IPS-20b (cell line): ENCODE measurements around the gene F7.

Source experiments
- H3K27ac ChIP-seq: one replicate; pipeline ENCODE4 v1.5.1; 2013; ENCODE audit warnings: low read length
- H3K27me3 ChIP-seq: 2 replicates; pipeline ENCODE4 v1.6.1; 2013; ENCODE audit warnings: mild to moderate bottlenecking, low read length, inconsistent platforms; ENCODE audit not compliant: insufficient read depth
- H3K36me3 ChIP-seq: 2 replicates; pipeline ENCODE4 v1.6.1; 2013; ENCODE audit warnings: low read depth, mild to moderate bottlenecking, inconsistent platforms, low read length, moderate library complexity; ENCODE audit not compliant: insufficient read depth
- H3K4me1 ChIP-seq: 2 replicates; pipeline ENCODE4 v1.6.1; 2013; ENCODE audit warnings: mild to moderate bottlenecking, control low read depth, inconsistent platforms, low read length, moderate library complexity; ENCODE audit not compliant: insufficient read depth
- H3K4me3 ChIP-seq: 2 replicates; pipeline ENCODE4 v1.5.1; 2013; ENCODE audit warnings: mild to moderate bottlenecking, low read length, inconsistent platforms
- H3K9ac ChIP-seq: 2 replicates; pipeline ENCODE4 v1.6.1; 2013; ENCODE audit warnings: low read depth, mild to moderate bottlenecking, inconsistent platforms, low read length, moderate library complexity
- H3K9me3 ChIP-seq: 2 replicates; pipeline ENCODE4 v1.6.1; 2013; ENCODE audit warnings: mild to moderate bottlenecking, low read depth, low read length, inconsistent platforms; ENCODE audit not compliant: insufficient read depth

F7 gene

DNA sequence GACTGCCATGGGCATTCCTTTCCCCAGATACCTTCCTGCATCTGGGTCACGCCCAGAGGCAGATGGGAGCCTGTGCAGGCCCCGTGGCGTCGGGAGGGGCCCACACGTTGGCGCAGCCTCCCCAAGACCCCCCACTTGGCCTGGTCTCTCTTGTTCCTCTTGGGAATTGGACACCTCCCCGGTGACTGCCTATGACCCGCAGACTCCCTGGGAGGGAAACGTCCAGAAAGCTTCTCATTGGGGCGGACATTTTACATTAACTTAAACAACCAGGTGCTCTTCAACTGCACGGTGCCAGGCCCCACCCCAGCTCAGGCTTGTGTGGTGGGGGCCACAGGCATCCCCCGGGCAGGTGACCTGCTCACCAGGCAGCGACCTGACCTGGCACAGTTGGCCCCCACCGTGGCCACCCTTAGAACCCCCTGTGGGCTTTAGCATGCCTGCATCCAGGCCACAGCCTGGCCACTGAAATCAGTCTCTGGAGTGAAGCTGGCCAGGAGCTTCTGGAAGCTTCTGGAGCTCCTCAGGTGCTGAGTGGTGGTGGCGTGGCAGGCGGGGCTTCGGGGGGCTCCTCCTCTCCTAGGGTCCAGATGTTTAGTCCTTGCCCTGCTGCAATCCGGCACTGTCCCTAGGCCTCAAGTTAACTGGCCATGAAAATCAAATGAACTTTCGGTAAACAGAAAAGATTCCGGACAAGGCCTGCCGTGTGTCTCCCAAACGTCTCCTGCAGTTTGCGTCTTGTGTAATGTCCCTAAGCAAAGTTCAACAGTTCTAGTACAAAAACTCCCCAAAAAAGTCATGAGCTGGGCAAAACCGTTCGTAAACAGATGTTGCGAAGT, 44.3 kb downstream of the F7 start:
- no peak overlapping the region for H3K4me3 ChIP-seq
- H3K27me3 ChIP-seq = peaks cover 28% of the 10 kb centered on the region
- no peak overlapping the region for H3K9ac ChIP-seq
- H3K36me3 ChIP-seq = no peaks in the 10 kb centered on the region
- no peak overlapping the region for H3K27ac ChIP-seq
- peaks cover 7% of the 10 kb centered on the region; the same call in 1 of the 2 replicates for H3K4me1 ChIP-seq
- no peaks in the 10 kb centered on the region for H3K9me3 ChIP-seq

DNA sequence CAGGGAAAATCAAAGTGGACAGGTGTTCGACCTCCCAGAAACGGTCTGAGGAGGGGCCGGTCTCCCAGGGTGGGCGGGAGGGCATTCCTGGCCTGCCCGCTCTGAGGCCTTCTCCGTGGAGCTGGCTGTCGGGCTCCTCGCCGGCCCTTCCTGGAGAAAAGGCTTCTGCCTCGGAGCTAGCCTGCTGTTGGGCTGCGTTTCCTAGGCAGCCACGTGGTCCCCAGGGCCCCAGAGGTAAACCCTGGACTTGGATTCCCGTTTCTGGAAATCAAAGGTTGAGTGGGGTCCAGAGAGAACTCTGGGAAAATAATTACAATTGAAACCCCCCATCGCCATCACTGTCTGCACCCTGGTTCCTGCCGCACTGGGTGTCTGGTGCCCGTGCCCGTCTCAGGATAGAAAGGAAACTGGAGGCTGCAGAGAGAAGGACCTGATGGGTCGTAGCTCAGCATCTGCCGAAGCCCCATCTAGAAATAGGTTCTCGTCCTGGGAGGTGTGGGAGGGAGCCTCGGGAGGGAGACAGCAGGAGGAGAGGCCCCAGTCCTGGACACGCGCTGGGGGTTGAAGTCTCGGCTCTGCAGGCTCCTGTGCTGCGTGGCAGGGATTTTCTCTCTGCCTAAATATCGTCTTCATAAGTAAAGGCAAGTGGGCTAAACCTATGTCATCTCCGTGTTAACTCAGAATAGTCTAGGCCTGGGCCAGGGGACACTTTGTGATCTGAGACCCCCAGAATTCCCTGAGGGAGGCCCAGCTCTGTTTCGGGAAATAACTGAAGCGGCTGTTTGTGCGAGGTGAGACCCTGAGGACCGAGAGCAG, 45.2 kb downstream of the F7 start:
- Histone ChIP-seq H3K9ac (no peak overlapping the region), H3K4me1 (peaks cover 7% of the 10 kb centered on the region; the same call in 1 of the 2 replicates)

DNA sequence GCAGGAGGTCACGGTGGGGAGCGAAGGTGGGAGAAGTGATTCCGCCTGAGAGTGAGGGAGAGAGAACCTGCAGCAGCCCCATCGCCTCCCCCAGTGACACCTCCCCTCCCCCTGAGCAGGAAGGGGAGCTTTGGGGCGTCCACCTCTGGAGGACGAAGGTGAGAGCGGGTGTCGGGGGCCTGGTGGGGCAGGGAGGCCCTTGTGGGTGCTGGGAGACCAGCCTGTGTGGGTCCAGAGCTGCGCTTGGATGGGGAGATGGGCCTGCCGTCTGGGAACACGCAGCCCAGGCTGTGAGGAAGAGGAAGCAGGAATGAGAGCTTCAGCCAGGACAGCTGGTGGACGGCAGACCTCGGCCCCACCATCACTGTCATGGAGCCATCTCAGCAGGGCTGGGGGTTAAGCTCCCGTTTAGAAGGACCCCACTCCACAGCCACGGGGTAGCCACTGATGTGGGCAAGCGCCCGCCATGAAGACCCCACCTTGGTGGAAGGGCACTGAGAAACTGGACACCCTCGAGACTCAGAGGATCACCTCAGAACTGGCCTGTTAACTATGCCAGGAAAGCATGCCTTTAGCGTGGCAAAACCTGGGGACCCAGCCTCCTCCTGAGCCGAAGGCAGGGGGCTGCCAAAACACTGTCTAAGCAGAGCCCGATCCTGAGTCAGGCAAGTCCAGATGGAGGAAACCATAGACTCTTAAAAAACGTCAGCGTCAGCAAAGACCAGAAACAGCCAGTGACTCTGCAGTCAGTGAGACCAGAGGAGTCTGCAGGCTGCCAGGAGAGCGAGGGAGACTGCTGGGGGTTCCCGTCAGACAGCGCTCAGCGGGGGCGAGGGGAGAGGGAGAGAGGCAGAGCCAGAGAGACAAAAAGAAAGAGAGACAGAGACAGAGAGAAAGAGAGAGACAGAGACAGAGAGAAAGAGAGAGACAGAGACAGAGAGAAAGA, 46.4 kb downstream of the F7 start:
- Histone ChIP-seq H3K4me1 (peaks cover 7% of the 10 kb centered on the region; the same call in 1 of the 2 replicates), H3K4me3 (peak overlapping the region; percentile 67; the same call in 1 of the 2 replicates), H3K27me3 (peaks cover 28% of the 10 kb centered on the region), H3K9ac (no peak overlapping the region), H3K36me3 (no peaks in the 10 kb centered on the region), H3K27ac (no peak overlapping the region), H3K9me3 (no peaks in the 10 kb centered on the region)

More for the DNA sequence above, 45.2 kb downstream of the F7 start:
- no peaks in the 10 kb centered on the region for H3K9me3 ChIP-seq
- peaks cover 28% of the 10 kb centered on the region for H3K27me3 ChIP-seq
- H3K4me3 ChIP-seq = no peak overlapping the region
- no peak overlapping the region for H3K27ac ChIP-seq
- H3K36me3 ChIP-seq = no peaks in the 10 kb centered on the region

DNA sequence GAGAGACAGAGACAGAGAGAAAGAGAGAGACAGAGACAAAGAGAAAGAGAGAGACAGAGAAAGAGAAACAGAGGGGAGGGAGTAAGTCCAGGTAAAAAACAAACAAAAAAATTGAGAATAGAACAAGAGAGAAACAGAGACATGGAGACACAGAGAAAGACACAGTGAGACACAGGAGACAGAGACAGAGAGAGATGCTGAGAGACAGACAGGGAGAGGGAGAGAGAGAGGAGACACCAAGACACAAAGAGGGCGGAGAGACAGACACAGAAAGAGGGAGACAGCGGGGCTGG, 47.0 kb downstream of the F7 start:
- Histone ChIP-seq H3K9me3 (no peaks in the 10 kb centered on the region), H3K36me3 (no peaks in the 10 kb centered on the region), H3K4me1 (peaks cover 7% of the 10 kb centered on the region; the same call in 1 of the 2 replicates), H3K27me3 (peaks cover 28% of the 10 kb centered on the region), H3K4me3 (peak overlapping the region; percentile 67), H3K9ac (peak overlapping the region; percentile 40; the same call in 1 of the 2 replicates), H3K27ac (no peak overlapping the region)

DNA sequence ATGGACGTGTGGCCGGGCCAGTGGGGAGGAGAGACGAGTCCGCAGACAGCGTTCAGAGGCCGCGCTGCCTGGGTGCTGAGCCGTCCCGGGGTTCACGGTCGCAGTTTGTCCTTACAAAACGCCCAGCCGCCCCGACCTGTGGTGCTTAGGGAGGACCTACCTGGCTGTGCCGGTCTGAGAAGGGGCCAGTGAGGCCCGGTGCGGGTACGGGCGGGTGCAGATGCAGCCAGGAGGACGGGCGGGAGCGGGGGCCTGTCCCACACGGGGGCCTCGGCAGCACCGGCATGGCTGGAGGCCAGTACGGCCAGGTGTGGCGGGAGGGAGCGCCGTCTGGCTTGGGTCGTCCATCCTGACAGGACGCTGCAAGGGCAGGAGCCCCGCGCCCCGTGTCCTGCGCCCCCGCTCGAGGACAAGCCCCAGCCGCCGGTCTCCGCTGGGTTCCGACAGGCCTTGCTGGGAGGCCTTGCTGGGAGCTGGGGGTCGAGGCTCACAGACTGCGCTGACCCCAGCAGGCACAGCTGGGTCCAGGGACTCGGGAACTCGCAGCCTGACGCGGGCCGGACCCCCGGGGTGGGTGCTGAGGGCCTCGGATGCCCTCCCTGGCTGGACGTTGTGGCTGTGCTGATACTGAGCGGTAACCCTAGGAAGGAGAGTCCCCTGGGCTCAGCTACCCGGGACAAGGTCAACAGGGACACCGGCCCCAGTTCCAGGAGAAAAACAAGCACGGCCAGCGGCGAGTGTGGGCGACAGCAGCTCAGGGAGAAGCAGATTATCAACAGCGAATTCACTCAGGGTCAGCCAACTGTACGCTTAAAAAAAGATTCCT, 47.6 kb downstream of the F7 start:
- Histone ChIP-seq H3K4me3 (peak overlapping the region; percentile 67), H3K27me3 (peaks cover 28% of the 10 kb centered on the region), H3K27ac (no peak overlapping the region), H3K4me1 (peaks cover 7% of the 10 kb centered on the region; the same call in 1 of the 2 replicates), H3K36me3 (no peaks in the 10 kb centered on the region), H3K9me3 (no peaks in the 10 kb centered on the region), H3K9ac (peak overlapping the region; percentile 40)

DNA sequence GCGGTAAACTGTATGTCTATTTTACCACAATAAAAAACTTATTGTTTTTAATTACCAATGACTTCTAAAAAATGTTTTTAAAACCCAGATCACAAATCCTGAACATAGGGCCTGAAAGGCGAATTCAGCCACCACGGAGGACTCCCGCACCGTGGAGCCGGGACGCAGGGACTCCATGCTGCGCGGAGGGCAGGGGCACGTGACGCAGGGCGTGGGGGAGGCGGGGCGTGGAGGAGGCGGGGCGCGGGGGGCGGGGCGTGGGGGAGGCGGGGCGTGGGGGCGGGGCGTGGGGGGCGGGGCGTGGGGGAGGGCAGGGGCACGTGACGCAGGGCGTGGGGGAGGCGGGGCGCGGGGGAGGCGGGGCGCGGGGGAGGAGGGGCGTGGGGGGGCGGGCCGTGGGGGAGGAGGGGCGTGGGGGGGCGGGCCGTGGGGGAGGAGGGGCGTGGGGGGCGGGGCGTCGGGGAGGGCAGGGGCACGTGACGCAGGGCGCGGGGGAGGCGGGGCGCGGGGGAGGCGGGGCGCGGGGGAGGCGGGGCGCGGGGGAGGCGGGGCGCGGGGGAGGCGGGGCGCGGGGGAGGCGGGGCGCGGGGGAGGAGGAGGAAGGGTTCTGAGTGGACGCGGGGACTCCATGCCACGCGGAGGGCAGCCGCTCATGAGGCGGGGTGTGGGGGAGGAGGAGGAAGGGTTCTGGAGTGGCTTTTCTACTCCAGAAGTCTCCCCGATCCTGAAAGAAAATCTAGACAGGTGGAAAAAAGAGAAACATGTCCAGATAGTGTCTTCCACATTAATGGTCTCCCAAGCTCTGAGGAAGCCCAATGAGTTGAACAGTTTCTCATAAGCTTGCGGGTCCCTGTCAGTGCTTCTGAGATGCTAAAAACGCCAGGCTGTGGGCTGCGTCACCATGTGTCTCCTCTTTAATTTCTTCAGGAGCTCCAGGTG, 48.5 kb downstream of the F7 start:
- Histone ChIP-seq H3K27ac (no peak overlapping the region), H3K36me3 (no peaks in the 10 kb centered on the region), H3K4me3 (peak overlapping the region; percentile 67), H3K4me1 (peaks cover 12% of the 10 kb centered on the region; the same call in 1 of the 2 replicates), H3K9ac (peak overlapping the region; percentile 40), H3K9me3 (no peaks in the 10 kb centered on the region), H3K27me3 (peaks cover 28% of the 10 kb centered on the region)

DNA sequence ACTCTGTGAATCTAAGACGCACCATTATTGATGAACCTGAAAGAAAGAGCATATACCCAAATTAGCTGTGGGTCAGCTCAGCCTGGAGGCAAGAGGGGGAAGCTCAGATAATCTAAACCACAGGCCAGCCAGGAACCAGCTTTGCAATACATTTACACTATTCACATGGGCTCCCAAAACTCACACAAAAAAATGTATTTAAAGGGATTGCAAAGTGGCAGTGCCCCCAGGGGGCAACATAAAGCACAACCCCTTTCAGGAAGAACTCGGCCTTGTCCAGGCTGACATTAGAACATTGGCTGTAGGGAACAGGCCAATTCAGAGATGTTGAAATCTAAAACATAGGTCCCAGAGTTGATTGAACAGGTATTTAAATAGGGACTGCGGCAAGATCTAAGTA, 49.6 kb downstream of the F7 start:
- Histone ChIP-seq H3K27ac (no peak overlapping the region), H3K4me1 (peaks cover 12% of the 10 kb centered on the region; the same call in 1 of the 2 replicates), H3K27me3 (peaks cover 28% of the 10 kb centered on the region), H3K4me3 (no peak overlapping the region), H3K9me3 (no peaks in the 10 kb centered on the region), H3K36me3 (no peaks in the 10 kb centered on the region), H3K9ac (no peak overlapping the region)

DNA sequence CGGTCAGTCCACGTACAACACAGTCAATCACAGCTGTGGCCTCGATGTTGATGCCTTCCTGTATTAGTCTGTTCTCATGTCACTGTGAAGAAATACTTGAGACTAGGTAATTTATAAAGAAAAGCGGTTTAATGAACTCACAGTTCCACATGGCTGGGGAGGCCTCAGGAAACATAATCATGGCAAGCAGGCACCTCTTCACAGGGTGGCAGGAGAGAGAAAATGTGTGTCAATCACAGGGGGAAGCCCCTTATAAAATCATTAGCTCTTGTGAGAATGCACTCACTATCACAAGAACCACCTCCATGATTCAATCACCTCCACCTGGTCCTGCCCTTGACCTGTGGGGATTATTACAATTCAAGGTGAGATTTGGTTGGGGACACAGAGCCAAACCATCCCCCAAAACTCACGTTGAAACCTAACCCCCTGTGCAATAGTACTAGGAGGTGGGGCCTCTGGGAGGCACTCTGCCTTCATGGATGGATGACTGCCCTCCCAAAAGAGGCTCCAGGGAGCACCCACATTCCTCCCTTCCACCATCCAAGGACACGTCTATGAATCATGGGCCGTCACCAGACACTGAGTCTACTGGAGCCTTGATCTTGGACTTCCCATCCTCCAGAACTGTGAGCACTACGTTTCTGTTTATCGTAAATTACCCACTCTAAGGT, 50.5 kb downstream of the F7 start:
- Histone ChIP-seq H3K27me3 (peaks cover 27% of the 10 kb centered on the region), H3K4me1 (peaks cover 12% of the 10 kb centered on the region; the same call in 1 of the 2 replicates), H3K9me3 (no peaks in the 10 kb centered on the region)

DNA sequence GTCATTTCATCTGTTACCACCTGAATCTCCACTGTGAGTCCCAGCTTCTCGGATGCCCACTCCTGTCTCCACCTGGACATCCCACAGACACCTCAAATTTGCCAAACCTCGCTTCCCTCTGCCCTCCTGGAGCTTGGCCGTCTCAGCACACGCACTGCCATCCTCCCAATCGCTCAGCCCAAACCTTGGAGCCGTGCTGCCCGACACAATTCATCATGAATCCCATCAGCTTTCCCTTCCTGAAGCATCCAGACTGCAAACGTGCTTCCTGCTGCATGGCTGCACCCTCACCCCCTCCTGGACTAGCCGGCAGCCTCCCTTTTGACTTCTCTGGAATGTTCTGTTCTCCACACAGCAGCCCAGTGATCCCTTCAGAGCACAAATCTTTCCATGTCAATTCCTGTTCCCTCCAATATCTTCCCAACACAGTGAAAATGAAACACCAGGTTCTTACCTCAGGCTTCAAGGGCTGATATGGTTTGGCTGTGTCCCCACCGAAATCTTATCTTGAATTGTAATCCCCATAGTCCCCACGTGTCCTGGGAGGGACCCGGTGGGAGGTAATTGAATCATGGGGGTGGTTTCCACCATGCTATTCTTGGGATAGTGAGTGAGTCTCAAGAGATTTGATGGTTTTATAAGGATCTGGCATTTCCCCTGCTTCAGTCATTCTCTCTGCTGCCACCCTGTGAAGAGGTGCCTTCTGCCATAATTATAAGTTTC, 51.8 kb downstream of the F7 start:
- Histone ChIP-seq H3K9ac (no peak overlapping the region), H3K4me1 (peaks cover 9% of the 10 kb centered on the region; the same call in 1 of the 2 replicates), H3K4me3 (no peak overlapping the region), H3K9me3 (no peaks in the 10 kb centered on the region), H3K27ac (no peak overlapping the region), H3K27me3 (peaks cover 14% of the 10 kb centered on the region), H3K36me3 (no peaks in the 10 kb centered on the region)

More for the DNA sequence above, 50.5 kb downstream of the F7 start:
- Histone ChIP-seq H3K9ac (no peak overlapping the region), H3K4me3 (no peak overlapping the region), H3K36me3 (no peaks in the 10 kb centered on the region), H3K27ac (no peak overlapping the region)
